ENCODE measurements around the gene MYO1C. TPM values are rescaled to one million over a fixed set of nuclear protein-coding genes. Genes with fewer than 3 reads are reported as not detected.

MYO1C gene
- total and polyA plus RNA-seq, 2 of the 8 experiments (the other 6 are each of a cell fraction or from before 2014, with no cell fraction given): 40.1 to 78.6 TPM

GRCh38 chr17:1455797-1456599, 36.5 kb downstream of the MYO1C start, which contains the start of gene CRK:
TSS of gene CRK (minus strand) at chr17:1456232. CDS start at chr17:1456117, 115 bp downstream.
- FAIRE-seq: no peak
- CTCF ChIA-PET (ENCODE audit: partially characterized antibody): interaction anchor here (1.5 to 3.4 kb wide), 3 partner anchors 33 to 90 kb away, joined by 3 to 15 read pairs (median 3); no protein-coding TSS in a partner anchor
- H2BK15ac ChIP-seq (ENCODE audit: low read length): no peak within 1 kb of the TSS; the same call in 1 of the 2 replicates
- 1% methylated on average over 52 of the region's 93 CpGs; no CpG with 5 or more reads in 1 of the 2 experiments for WGBS, 2 experiments (ENCODE audit: extremely low coverage in 1 of 2, insufficient coverage in 1 of 2, insufficient read length in 1 of 2, insufficient replicate concordance in 2 of 2, low coverage in 1 of 2, low lambda C conversion rate in 2 of 2, missing lambda C conversion rate in 1 of 2)
- POLR2A ChIA-PET (ENCODE audit: partially characterized antibody): interaction anchor here (0.6 to 2.2 kb wide), 16 partner anchors 9 to 78 kb away, joined by 3 to 10 read pairs (median 4); partner anchors contain the start of genes INPP5K, MYO1C and YWHAE
- peak within 1 kb of the TSS; percentile 88 for H4K5ac ChIP-seq (ENCODE audit: insufficient read length, low read depth, low read length)
- H3K79me1 ChIP-seq (ENCODE audit: low read depth, low read length): no peaks in the 10 kb centered on the region; the same call in 1 of the 2 replicates
- peak within 1 kb of the TSS; percentile 55 for H2BK12ac ChIP-seq (ENCODE audit: low read depth, low read length)
- H3K23ac ChIP-seq (ENCODE audit: insufficient read length): no peak within 1 kb of the TSS
- H3K4ac ChIP-seq (replicated peaks; ENCODE audit: insufficient read length, low read depth, low read length): peak within 1 kb of the TSS; percentile 78
- peaks cover 0 to 6% (median 3%) of the 10 kb centered on the region in 4 experiments; a peak in 3 of 7 replicates for H3K4me1 ChIP-seq (replicated peaks in 1 of 4; ENCODE audit: control insufficient read depth in 3 of 4, insufficient read depth in 4 of 4, low read length in 3 of 4)
- H4K20me1 ChIP-seq (replicated peaks in 1 of 2; ENCODE audit: control insufficient read depth in 1 of 2, insufficient read depth in 2 of 2, low read length in 2 of 2): peaks cover 0 to 8% of the 10 kb centered on the region in 2 experiments
- DNase-seq (ENCODE audit: low read depth in 1 of 2, low spot score in 2 of 2): peak; percentile 85 to 99
- H3K56ac ChIP-seq (replicated peaks; ENCODE audit: insufficient read length, low read depth, low read length): peak within 1 kb of the TSS; percentile 82
- 0 out of 8 replicates have a peak, but pooled peaks cover 0 to 4% (median 0%) of the 10 kb centered on the region in 4 experiments for H3K36me3 ChIP-seq (ENCODE audit: control insufficient read depth in 2 of 4, insufficient read depth in 4 of 4, low read length in 3 of 4)
- H3K18ac ChIP-seq (ENCODE audit: extremely low read depth, low read length): peak within 1 kb of the TSS; percentile 60
- H2BK20ac ChIP-seq (ENCODE audit: low read length): no peak within 1 kb of the TSS
- no peak within 1 kb of the TSS for H2AFZ ChIP-seq (ENCODE audit: low read length)
- H3K79me2 ChIP-seq (ENCODE audit: control insufficient read depth in 1 of 2, insufficient read depth in 2 of 2, low read length in 2 of 2): peaks cover 41 to 49% of the 10 kb centered on the region in 2 experiments
- peaks cover 9% of the 10 kb centered on the region for H3K23me2 ChIP-seq (ENCODE audit: low read depth, low read length)
- no peaks in the 10 kb centered on the region for H3K9me3 ChIP-seq (ENCODE audit: insufficient read depth in 2 of 2, low read depth in 1 of 2, low read length in 1 of 2)
- no peak within 1 kb of the TSS for H3K14ac ChIP-seq (ENCODE audit: insufficient read length)
- no peak within 1 kb of the TSS for H2BK120ac ChIP-seq (replicated peaks; ENCODE audit: low read depth, low read length)
- H3K4me2 ChIP-seq (ENCODE audit: insufficient read depth in 1 of 2, low read depth in 2 of 2, low read length in 2 of 2): peak within 1 kb of the TSS; percentile 86 to 94
- H3K27ac ChIP-seq (ENCODE audit: low read depth, low read length): peak within 1 kb of the TSS; percentile 84
- H4K8ac ChIP-seq (ENCODE audit: extremely low read depth, insufficient read depth, low read length): peak within 1 kb of the TSS; percentile 93
- H2BK5ac ChIP-seq (ENCODE audit: low read depth, low read length): peak within 1 kb of the TSS; percentile 85
- no peak within 1 kb of the TSS for H2AK5ac ChIP-seq (ENCODE audit: low read depth, low read length)
- H3K4me3 ChIP-seq (ENCODE audit: extremely low read depth in 1 of 4, insufficient read depth in 2 of 4, low read depth in 3 of 4, low read length in 4 of 4): peak within 1 kb of the TSS; percentile 75 to 92 (median 88)
- H4K91ac ChIP-seq (replicated peaks; ENCODE audit: insufficient read length, low read length): peak within 1 kb of the TSS; percentile 81
- no peaks in the 10 kb centered on the region for H3K27me3 ChIP-seq (replicated peaks in 1 of 4; ENCODE audit: control insufficient read depth in 3 of 4, extremely low read depth in 1 of 4, insufficient read depth in 3 of 4, low read length in 3 of 4)
- peak within 1 kb of the TSS; percentile 63 to 99 (median 96) for H3K9ac ChIP-seq (replicated peaks in 1 of 4; ENCODE audit: extremely low read depth in 1 of 4, low read depth in 3 of 4, low read length in 3 of 4)
- TF ChIP-seq NRF1 (IDR thresholded peaks at IDR 0.05; ENCODE audit: low read depth, low read length) (peak; percentile 68), POU5F1 (IDR thresholded peaks at IDR 0.05; ENCODE audit: low read depth, low read length) (no peak), FOSL1 (IDR thresholded peaks at IDR 0.05; ENCODE audit: insufficient read depth, low read depth, low read length) (no peak), EZH2 (IDR thresholded peaks at IDR 0.05; ENCODE audit: low read depth, low read length, severe bottlenecking) (no peak), CBX5 (IDR thresholded peaks at IDR 0.05; ENCODE audit: low read depth, low read length) (no peak), CHD2 (IDR thresholded peaks at IDR 0.05; ENCODE audit: low read length) (0 out of 2 replicates have a peak, but pooled peaks have one; percentile 33), SIX5 (IDR thresholded peaks at IDR 0.05; ENCODE audit: low read depth, low read length) (peak; percentile 62), CBX8 (IDR thresholded peaks at IDR 0.05; ENCODE audit: borderline replicate concordance, low read depth, low read length) (no peak), SP2 (IDR thresholded peaks at IDR 0.05; ENCODE audit: low read length) (no peak), NANOG (IDR thresholded peaks at IDR 0.05; ENCODE audit: insufficient read depth, low read depth, low read length, poor library complexity, severe bottlenecking) (no peak)
